PFSK-1 (cell line): ENCODE data around the gene ACAP1.

ENCODE experiments used
- FOXP2 ChIP-seq: optimal IDR thresholded peaks from 2 replicates; pipeline ENCODE3; 2011; ENCODE audit warnings: borderline replicate concordance, control low read depth, inconsistent platforms; ENCODE audit not compliant: insufficient read depth; ENCODE audit errors: extremely low read length, extremely low read depth
- POLR2AphosphoS5 ChIP-seq: IDR thresholded peaks from 2 replicates; pipeline ENCODE4 v1.6.1; 2012; ENCODE audit warnings: low read depth, mild to moderate bottlenecking, control low read depth, low read length, moderate library complexity
- REST ChIP-seq, 2 experiments: IDR thresholded peaks; 2 replicates each; pipeline versions ENCODE4 v1.6.1 to v1.8.0; 2011 to 2012; ENCODE audit warnings: low read depth in 2 of 2, low read length in 2 of 2, control low read depth in 1 of 2, inconsistent platforms in 1 of 2, mild to moderate bottlenecking in 1 of 2, moderate library complexity in 1 of 2; ENCODE audit not compliant: insufficient read depth in 1 of 2
- SIN3A ChIP-seq: IDR thresholded peaks from 2 replicates; pipeline ENCODE4 v1.6.1; 2012; ENCODE audit warnings: mild to moderate bottlenecking, low read length, moderate library complexity, borderline replicate concordance; ENCODE audit not compliant: insufficient read depth
- TAF1 ChIP-seq: IDR thresholded peaks from 2 replicates; pipeline ENCODE4 v1.6.1; 2012; ENCODE audit warnings: low read length, control low read depth, borderline replicate concordance; ENCODE audit not compliant: insufficient read depth

The ACAP1 gene

GRCh38 chr17:7355053-7355452 is 18.7 kb downstream of the ACAP1 start, which contains the start of gene TMEM95:
Gene TMEM95 (plus strand): TSS chr17:7355156. CDS start chr17:7355205, 49 bp downstream.
- TF ChIP-seq SIN3A (no peak), POLR2AphosphoS5 (no peak), FOXP2 (no peak), REST (IDR thresholded peaks at IDR 0.05; ENCODE audit: insufficient read depth in 1 of 2, low read depth in 2 of 2, low read length in 2 of 2) (no peak), TAF1 (no peak)

- TF ChIP-seq REST (IDR thresholded peaks at IDR 0.05; ENCODE audit: insufficient read depth in 1 of 2, low read depth in 2 of 2, low read length in 2 of 2) (no peak), POLR2AphosphoS5 (no peak), SIN3A (no peak), FOXP2 (no peak), TAF1 (no peak)
These were observed 19.2 kb downstream of the ACAP1 start for GRCh38 chr17:7355573-7355972.

GRCh38 chr17:7356072-7356549 is 19.8 kb downstream of the ACAP1 start:
- TF ChIP-seq REST (IDR thresholded peaks at IDR 0.05; ENCODE audit: insufficient read depth in 1 of 2, low read depth in 2 of 2, low read length in 2 of 2) (no peak), TAF1 (no peak), FOXP2 (peak; percentile 95), POLR2AphosphoS5 (no peak), SIN3A (no peak)

GRCh38 chr17:7356756-7357155 is 20.4 kb downstream of the ACAP1 start:
- TF ChIP-seq TAF1, result no peak
- TF ChIP-seq REST (IDR thresholded peaks at IDR 0.05; ENCODE audit: insufficient read depth in 1 of 2, low read depth in 2 of 2, low read length in 2 of 2), result no peak
- TF ChIP-seq FOXP2, result no peak
- no peak for TF ChIP-seq POLR2AphosphoS5
- TF ChIP-seq SIN3A, result no peak

GRCh38 chr17:7357381-7357780 is 21.1 kb downstream of the ACAP1 start:
- TF ChIP-seq POLR2AphosphoS5 (no peak), REST (IDR thresholded peaks at IDR 0.05; ENCODE audit: insufficient read depth in 1 of 2, low read depth in 2 of 2, low read length in 2 of 2) (no peak), FOXP2 (no peak), SIN3A (no peak), TAF1 (no peak)
